Measurements from ENCODE around the gene SLIT3.

DNA sequence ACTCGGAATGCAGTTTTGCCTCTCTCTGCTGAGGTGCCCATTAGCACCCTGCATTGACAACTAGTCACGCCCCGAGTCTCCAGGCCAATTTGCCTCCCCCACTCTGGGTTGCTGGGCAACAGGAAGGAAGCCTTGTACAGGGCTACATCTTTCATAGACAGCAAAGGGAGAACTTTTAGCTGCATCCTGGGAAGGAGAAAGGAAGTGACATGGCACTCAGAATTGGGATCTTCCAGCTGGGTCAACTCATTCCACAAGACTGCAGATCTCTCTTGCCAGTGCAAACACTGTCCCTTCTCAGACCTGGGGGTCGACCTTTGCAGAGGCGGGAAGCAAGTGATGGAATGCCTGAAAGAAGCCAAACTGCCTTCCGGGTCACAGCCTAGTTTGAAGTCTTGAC lies 282.0 kb downstream of the SLIT3 start:
- no peak for TF ChIP-seq CTCF (IDR thresholded peaks at IDR 0.05; ENCODE audit: poor library complexity)
- no peak for TF ChIP-seq EZH2 (IDR thresholded peaks at IDR 0.05; ENCODE audit: borderline replicate concordance)
